AG09309 (cell line): ENCODE results near the gene KRTAP5-8.
"Not testable (repeated sequence)": the region's sequence is repeated elsewhere in the genome, so short reads cannot be mapped to it uniquely, and the experiment has no call there.

Experiments
- DNase-seq: peaks from one replicate; pipeline ENCODE4 v3.0.0-alpha.2; 2010; ENCODE audit warnings: low read depth
- H3K4me3 ChIP-seq: 2 replicates; pipeline ENCODE4 v1.5.1; 2011; ENCODE audit warnings: mild to moderate bottlenecking, low read depth, low read length, moderate library complexity; ENCODE audit not compliant: control insufficient read depth
- CTCF ChIP-seq: IDR thresholded peaks from 2 replicates; pipeline ENCODE4 v1.5.1; 2011; ENCODE audit warnings: mild to moderate bottlenecking, low read depth, low read length, inconsistent platforms; ENCODE audit not compliant: insufficient read depth, control insufficient read depth; ENCODE audit errors: missing control alignments

The KRTAP5-8 gene

GRCh38 chr11:71562120-71562519 lies 24.3 kb downstream of the KRTAP5-8 start:
- no peak for TF ChIP-seq CTCF

GRCh38 chr11:71563406-71563805 lies 25.6 kb downstream of the KRTAP5-8 start:
- H3K4me3 ChIP-seq: no peak overlapping the region
- peak; percentile 50 for TF ChIP-seq CTCF
- DNase-seq: peak; percentile 32

More at GRCh38 chr11:71562120-71562519, 24.3 kb downstream of the KRTAP5-8 start:
- no peak for DNase-seq
- no peak overlapping the region for H3K4me3 ChIP-seq

- H3K4me3 ChIP-seq: no peak overlapping the region
- DNase-seq: no peak
- no peak for TF ChIP-seq CTCF
These were observed 26.6 kb downstream of the KRTAP5-8 start for GRCh38 chr11:71564430-71564829.

GRCh38 chr11:71565263-71565662 lies 27.4 kb downstream of the KRTAP5-8 start, which contains the start of gene KRTAP5-10:
TSS of gene KRTAP5-10 (plus strand) at chr11:71565563. CDS start at chr11:71565588, 25 bp downstream.
- DNase-seq: no peak
- TF ChIP-seq CTCF: no peak
- H3K4me3 ChIP-seq: no peak within 1 kb of the TSS

GRCh38 chr11:71566081-71566620 lies 28.3 kb downstream of the KRTAP5-8 start:
- DNase-seq: no peak
- no peak for TF ChIP-seq CTCF
- no peak overlapping the region for H3K4me3 ChIP-seq

- DNase-seq, H3K4me3 ChIP-seq: not testable (repeated sequence)
These were observed 29.1 kb downstream of the KRTAP5-8 start for GRCh38 chr11:71566626-71567599.

- H3K4me3 ChIP-seq, DNase-seq: not testable (repeated sequence)
These were observed 29.8 kb downstream of the KRTAP5-8 start for GRCh38 chr11:71567633-71568032.
